NCI-H446 treated with DMSO at 0.1 percent for 48 hours (cell line): ENCODE data around the gene NCAPD2.
"Not testable (repeated sequence)": the region's sequence is repeated elsewhere in the genome, so short reads cannot be mapped to it uniquely, and the experiment has no call there.

Experiments used
- DNase-seq: peaks from one replicate; lab custom pipeline; 2025; lab: John Stamatoyannopoulos, UW

The NCAPD2 gene

GRCh38 chr12:6465467-6466183 lies 28.3 kb upstream of the NCAPD2 start:
- DNase-seq = peak; percentile 41

GRCh38 chr12:6466184-6466573 lies 27.7 kb upstream of the NCAPD2 start:
- DNase-seq = no peak

GRCh38 chr12:6466751-6467150 lies 27.2 kb upstream of the NCAPD2 start:
- not testable (repeated sequence) for DNase-seq

- not testable (repeated sequence) for DNase-seq
Measured at GRCh38 chr12:6467571-6468282, 26.2 kb upstream of the NCAPD2 start.

- no peak for DNase-seq
Measured at GRCh38 chr12:6468283-6468575, 25.7 kb upstream of the NCAPD2 start.

GRCh38 chr12:6469092-6469491 lies 24.8 kb upstream of the NCAPD2 start:
- DNase-seq = no peak

- DNase-seq = no peak
Measured at GRCh38 chr12:6469609-6470374, 24.1 kb upstream of the NCAPD2 start.

GRCh38 chr12:6470375-6471163 lies 23.3 kb upstream of the NCAPD2 start, which contains the start of gene VAMP1:
TSS of gene VAMP1 (minus strand) at chr12:6470677. CDS start at chr12:6470531, 146 bp downstream.
- DNase-seq = peak; percentile 97

GRCh38 chr12:6471989-6472360 lies 21.9 kb upstream of the NCAPD2 start:
- no peak for DNase-seq

GRCh38 chr12:6472491-6472890 lies 21.4 kb upstream of the NCAPD2 start:
- DNase-seq = no peak

- not testable (repeated sequence) for DNase-seq
Measured at GRCh38 chr12:6475233-6475975, 18.5 kb upstream of the NCAPD2 start.

GRCh38 chr12:6476489-6476888 lies 17.4 kb upstream of the NCAPD2 start:
- DNase-seq = no peak

- not testable (repeated sequence) for DNase-seq
Measured at GRCh38 chr12:6477601-6478377, 16.1 kb upstream of the NCAPD2 start.

- no peak for DNase-seq
Measured at GRCh38 chr12:6478416-6478815, 15.5 kb upstream of the NCAPD2 start.

- no peak for DNase-seq
Measured at GRCh38 chr12:6488240-6488639, 5.7 kb upstream of the NCAPD2 start.

GRCh38 chr12:6489449-6489848 lies 4.5 kb upstream of the NCAPD2 start:
- DNase-seq = no peak

GRCh38 chr12:6490673-6491072 lies 3.2 kb upstream of the NCAPD2 start:
- DNase-seq = not testable (repeated sequence)

- DNase-seq = peak; percentile 94
Measured at GRCh38 chr12:6492838-6493496, 935 bp upstream of the NCAPD2 start, which contains the start of gene MRPL51. TSS of gene MRPL51 (minus strand) at chr12:6493262. CDS start at chr12:6493136, 126 bp downstream.

GRCh38 chr12:6494258-6494743 lies 399 bp downstream of the NCAPD2 start:
- no peak for DNase-seq

- DNase-seq = no peak
Measured at GRCh38 chr12:6494968-6495367, 1.1 kb downstream of the NCAPD2 start.
